ENCODE data around the gene EFTUD2.

EFTUD2 gene

GRCh38 chr17:44910231-44911106 lies 11.2 kb upstream of the EFTUD2 start:
- DNase-seq = no peak

GRCh38 chr17:44909681-44910144 lies 10.5 kb upstream of the EFTUD2 start:
- no peak for DNase-seq

DNA sequence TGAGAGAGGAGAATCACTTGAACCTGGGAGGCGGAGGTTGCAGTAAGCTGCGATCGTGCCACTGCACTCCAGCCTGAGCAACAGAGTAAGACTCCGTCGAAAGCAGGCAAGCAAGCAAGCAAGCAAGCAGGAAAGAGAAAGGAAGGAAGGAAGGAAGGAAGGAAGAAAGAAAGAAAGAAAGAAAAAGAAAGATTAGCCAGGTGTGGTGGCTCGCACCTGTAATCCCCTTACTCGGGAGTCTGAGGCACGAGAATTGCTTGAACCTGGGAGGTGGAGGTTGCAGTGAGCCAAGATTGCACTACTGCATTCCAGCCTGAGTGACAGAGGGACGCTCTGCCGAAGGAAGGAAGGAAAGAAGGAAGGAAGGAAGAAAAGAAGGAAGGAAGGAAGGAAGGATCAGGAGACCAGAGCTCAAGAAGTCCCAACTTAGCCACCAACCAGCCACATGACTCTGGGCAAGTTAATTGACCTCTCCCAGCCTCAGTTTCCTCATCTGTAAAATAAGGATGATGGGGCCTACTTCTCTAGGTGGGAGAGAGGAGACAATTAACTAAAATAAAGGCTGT lies 9.6 kb upstream of the EFTUD2 start:
- DNase-seq = no peak

- DNase-seq = no peak
Observed at GRCh38 chr17:44907729-44908470, 8.7 kb upstream of the EFTUD2 start.

GRCh38 chr17:44906763-44907728 lies 7.8 kb upstream of the EFTUD2 start:
- no peak for DNase-seq

DNA sequence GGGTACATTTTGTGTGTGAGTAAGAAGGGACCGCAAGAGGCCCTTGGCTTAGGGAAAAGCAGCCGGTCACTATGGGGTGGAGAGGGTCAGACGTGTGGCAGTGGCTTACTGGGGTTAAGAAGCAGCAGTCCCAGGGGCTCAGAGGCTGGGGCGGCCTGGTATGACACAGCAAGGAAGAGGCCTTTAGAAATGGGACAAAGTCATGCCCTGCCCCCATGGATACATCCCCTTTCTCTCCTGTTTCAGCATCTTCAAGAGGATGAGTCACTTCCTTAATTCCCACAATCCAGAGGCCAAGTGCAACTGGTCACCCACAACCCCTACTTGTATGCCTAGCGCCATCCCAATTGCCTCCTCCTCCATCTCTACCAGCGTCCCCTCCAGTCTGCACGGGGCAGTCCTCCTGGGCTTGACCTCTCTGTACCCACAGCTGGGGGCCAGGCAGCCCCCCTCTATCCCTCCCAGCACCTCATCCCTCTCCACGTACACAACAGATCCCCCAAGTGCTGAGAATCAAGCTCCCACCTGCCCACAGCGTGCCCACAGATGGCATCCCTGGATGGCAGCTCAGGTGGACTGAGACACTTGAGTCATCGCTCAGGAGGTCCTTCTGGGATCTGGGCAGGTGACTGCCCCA lies 6.9 kb upstream of the EFTUD2 start:
- DNase-seq = no peak

GRCh38 chr17:44905006-44906000 lies 6.1 kb upstream of the EFTUD2 start:
- DNase-seq = no peak

- DNase-seq = no peak
Observed at GRCh38 chr17:44904001-44904984, 5.0 kb upstream of the EFTUD2 start.

DNA sequence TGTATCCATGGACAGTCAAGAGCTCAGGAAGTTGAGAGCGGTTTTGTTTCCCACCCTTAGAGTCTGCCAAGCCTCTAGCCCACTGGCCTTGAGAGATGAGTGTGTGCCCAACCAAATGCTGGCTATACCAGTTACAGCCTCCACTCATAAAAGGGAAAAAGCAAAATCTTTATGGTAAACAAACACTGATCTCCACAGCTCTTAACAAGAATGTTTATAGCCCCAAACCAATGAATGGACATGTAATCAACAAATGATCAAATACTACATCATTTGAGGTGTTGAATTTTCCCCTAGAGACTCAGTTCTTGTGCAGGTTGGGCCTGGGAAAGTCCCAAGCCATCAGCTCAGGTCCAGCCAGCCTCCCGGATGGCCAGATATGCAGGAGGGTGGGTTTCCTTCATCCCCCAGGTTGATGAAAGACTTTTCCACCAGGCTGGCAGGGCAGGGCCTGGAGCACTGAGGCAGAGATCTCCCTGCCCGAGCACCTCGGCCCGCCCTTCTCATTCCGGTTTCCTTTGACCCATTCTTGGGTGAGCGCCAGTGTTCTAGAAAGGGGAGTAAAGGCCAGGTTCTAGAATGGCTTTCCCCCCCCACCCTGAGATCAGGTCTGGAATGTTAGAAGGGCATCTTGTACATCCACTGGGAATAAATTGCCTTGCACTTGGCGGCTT lies 3.9 kb upstream of the EFTUD2 start:
- no peak for DNase-seq

DNA sequence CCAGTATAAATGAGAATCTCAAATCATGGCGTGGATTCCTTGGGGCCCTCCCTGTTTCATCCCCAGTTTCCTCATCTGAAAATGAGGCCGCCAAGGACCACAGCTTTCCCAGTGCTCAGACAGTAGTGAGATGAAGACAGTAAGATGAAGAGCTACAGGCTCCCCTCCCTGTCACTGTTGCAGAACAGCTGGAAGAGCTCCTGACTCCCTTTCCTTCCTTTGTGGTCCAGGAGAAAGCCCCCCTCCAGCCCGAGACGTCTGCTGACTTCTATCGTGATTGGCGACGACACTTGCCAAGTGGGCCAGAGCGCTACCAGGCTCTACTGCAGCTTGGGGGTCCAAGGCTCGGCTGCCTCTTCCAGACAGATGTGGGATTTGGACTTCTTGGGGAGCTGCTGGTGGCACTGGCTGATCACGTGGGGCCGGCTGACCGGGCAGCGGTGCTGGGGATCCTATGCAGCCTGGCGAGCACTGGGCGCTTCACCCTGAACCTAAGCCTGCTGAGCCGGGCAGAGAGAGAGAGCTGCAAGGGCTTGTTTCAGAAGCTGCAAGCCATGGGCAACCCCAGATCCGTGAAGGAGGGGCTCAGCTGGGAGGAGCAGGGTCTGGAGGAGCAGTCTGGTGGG lies 3.0 kb upstream of the EFTUD2 start:
- DNase-seq = no peak

DNA sequence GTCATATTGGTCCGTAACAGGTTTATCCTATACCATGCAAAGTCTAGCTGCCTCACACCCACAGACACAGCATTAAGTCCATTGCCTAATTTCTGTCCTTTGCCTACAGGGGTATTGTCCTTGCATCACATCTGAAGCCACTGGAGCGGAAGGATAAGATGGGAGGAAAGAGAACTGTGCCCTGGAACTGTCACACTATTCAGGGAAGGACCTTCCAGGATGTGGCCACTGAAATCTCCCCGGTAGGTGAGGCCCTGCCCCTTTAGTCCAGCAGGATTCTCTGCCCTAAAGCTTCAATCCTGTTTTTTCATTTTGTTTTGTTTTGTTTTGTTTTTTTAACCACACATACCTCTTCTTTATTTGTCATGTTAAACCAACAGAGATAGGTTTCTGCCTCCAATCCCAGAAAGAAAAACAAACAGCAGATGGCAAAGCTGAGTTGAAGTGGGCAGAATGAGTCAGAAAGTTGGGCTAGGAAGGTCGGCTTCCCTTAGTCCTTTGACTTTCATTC lies 2.2 kb upstream of the EFTUD2 start:
- no peak for DNase-seq

GRCh38 chr17:44900894-44901293 lies 1.6 kb upstream of the EFTUD2 start:
- no peak for DNase-seq

GRCh38 chr17:44898768-44899073 lies 524 bp downstream of the EFTUD2 start:
- no peak for DNase-seq

DNA sequence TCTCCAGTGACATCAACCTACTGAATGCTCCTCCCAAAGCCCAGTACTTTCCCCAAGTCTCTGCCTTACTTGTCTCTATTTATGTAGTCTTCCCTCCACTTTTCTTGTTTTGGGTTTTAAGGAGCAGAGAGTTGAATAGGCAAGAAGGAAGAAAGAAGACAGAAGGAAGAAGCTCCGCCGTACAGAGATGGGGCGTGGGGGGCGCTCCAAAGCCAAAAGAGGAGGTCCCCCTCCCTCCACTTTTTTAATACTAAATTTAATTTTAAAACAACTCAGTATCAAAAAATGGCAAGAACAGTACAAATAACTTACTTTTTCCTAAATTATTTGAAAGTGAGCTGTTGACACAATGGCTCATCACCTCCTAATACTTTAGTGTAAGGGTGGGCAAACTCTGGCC lies 4.6 kb downstream of the EFTUD2 start:
- DNase-seq = no peak

DNA sequence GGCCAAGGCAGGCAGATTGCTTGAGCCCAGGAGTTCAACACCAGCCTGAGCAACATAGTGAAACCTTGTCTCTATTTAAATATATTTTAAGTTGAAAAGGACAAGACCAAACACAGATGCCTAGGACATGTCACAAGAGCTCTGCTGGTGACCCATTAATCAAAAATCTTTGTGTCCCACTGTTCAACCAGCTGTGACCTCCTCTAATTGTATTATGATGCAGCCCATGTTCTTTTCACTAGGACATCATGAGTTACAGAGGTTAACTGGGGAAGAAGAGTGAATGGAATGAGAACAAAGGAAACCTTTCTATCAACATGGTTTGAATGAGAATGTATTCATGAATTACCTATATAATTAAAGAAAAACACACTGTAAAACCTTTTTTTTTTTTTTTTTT lies 7.0 kb downstream of the EFTUD2 start:
- DNase-seq = no peak

DNA sequence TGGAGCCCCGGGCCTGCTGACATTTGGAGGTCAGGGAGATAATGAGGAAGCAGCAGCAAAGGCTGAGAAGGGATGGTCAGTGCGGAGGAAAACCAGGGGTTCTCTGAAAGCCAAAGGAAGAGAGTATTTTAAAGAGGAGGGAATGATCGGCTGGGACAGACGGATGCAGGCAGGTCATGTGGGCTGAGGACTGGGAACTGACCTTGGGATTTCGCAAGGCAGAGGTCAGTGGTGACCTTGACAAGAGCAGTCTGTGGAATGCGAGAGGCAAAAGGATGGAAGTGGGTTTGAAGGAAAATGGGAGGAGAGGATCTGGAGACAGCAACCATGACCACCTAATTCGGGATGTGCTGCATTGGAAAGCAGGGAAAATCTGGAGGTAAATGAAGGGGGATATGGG lies 10.2 kb downstream of the EFTUD2 start:
- no peak for DNase-seq

GRCh38 chr17:44887971-44888954 lies 11.0 kb downstream of the EFTUD2 start:
- no peak for DNase-seq

Data from 8988T (cell line).